WTC11 (cell line): ENCODE results near the gene RPP30. TPM values are rescaled to one million over a fixed set of nuclear protein-coding genes. Genes with fewer than 3 reads are reported as not detected.

Experiments
- ATAC-seq: fragments of 200-7000 bp; cut with Tn5 transposase; 2 replicates; pipeline ENCODE4 v1.10.0; 2021; ENCODE audit warnings: mild to moderate bottlenecking, moderate library complexity
- CTCF ChIA-PET: fragments of 300-600 bp; sonication (Branson Sonifier 250); formaldehyde crosslinking; loops from one replicate; lab custom pipeline; 2021; ENCODE audit warnings: antibody characterized with exemption; lab: Charles Lee
- POLR2A ChIA-PET: fragments of 350-600 bp; sonication (Branson Sonifier 250); formaldehyde crosslinking; loops from one replicate; lab custom pipeline; 2021; ENCODE audit warnings: antibody characterized with exemption; lab: Charles Lee
- DNase-seq: peaks from one replicate; pipeline ENCODE4 v3.0.0; 2021; ENCODE audit warnings: low spot score
- H3K27ac Mint-ChIP-seq: 2 replicates; pipeline ENCODE4 v1.8.0; 2021; ENCODE audit warnings: mixed read lengths
- H3K27me3 Mint-ChIP-seq: 2 replicates; pipeline ENCODE4 v1.8.0; 2021; ENCODE audit warnings: low read depth, mild to moderate bottlenecking, moderate library complexity, mixed read lengths
- H3K36me3 Mint-ChIP-seq: 2 replicates; pipeline ENCODE4 v1.8.0; 2021; ENCODE audit warnings: mixed read lengths
- H3K4me1 Mint-ChIP-seq: 2 replicates; pipeline ENCODE4 v1.8.0; 2022; ENCODE audit warnings: mixed read lengths
- H3K4me3 Mint-ChIP-seq: 2 replicates; pipeline ENCODE4 v1.8.0; 2021; ENCODE audit warnings: mild to moderate bottlenecking, moderate library complexity, mixed read lengths
- H3K9me3 Mint-ChIP-seq: 2 replicates; pipeline ENCODE4 v1.8.0; 2021; ENCODE audit warnings: mixed read lengths
- ATF2 ChIP-seq: sonication (generic); formaldehyde crosslinking; IDR thresholded peaks from 2 replicates; pipeline ENCODE4 v1.8.1; 2022; ENCODE audit warnings: low read depth, missing genetic modification reagents, borderline replicate concordance
- CDX4 ChIP-seq: fragments of 250-450 bp; sonication (Bioruptor Pico); IDR thresholded peaks from 2 replicates; pipeline ENCODE4 v1.9.0; 2021; ENCODE audit warnings: moderate library complexity, mild to moderate bottlenecking, inconsistent platforms, borderline replicate concordance
- GTF2I ChIP-seq: fragments of 250-450 bp; sonication (Bioruptor Pico); conservative IDR thresholded peaks from 2 replicates; pipeline ENCODE4 v1.4.0; 2021; ENCODE audit warnings: mild to moderate bottlenecking
- JAZF1 ChIP-seq: fragments of 250-450 bp; sonication (Bioruptor Pico); IDR thresholded peaks from 2 replicates; pipeline ENCODE4 v1.9.0; 2021; ENCODE audit warnings: moderate library complexity, mild to moderate bottlenecking, inconsistent platforms
- MXD4 ChIP-seq: fragments of 250-450 bp; sonication (Bioruptor Pico); IDR thresholded peaks from 2 replicates; pipeline ENCODE4 v1.8.0; 2021; ENCODE audit warnings: mild to moderate bottlenecking, moderate library complexity, borderline replicate concordance
- NFYB ChIP-seq: sonication (generic); formaldehyde crosslinking; conservative IDR thresholded peaks from 2 replicates; pipeline ENCODE4 v1.8.0; 2022; ENCODE audit warnings: low read depth, missing genetic modification reagents
- NR2C2 ChIP-seq: sonication (generic); formaldehyde crosslinking; IDR thresholded peaks from 2 replicates; pipeline ENCODE4 v1.8.0; 2022; ENCODE audit warnings: mild to moderate bottlenecking, missing genetic modification reagents
- RORB ChIP-seq: fragments of 250-450 bp; sonication (Bioruptor Pico); IDR thresholded peaks from 2 replicates; pipeline ENCODE4 v1.9.0; 2021; ENCODE audit warnings: mild to moderate bottlenecking
- ZNF138 ChIP-seq: sonication (generic); formaldehyde crosslinking; conservative IDR thresholded peaks from 2 replicates; pipeline ENCODE4 v1.8.1; 2022; ENCODE audit warnings: mild to moderate bottlenecking, moderate library complexity, missing genetic modification reagents
- total RNA-seq: library from RNA; stranded (reverse); gene quantifications from 3 replicates; pipeline ENCODE4 v1.2.3, GENCODE V29; 2021
- TF ChIP-seq, protein P1 (sequence below): sonication (generic); formaldehyde crosslinking; IDR thresholded peaks from 2 replicates; pipeline ENCODE4 v1.8.0; 2023; ENCODE audit warnings: mild to moderate bottlenecking, missing genetic modification reagents
- TF ChIP-seq, protein P2 (sequence below): sonication (generic); formaldehyde crosslinking; IDR thresholded peaks from 2 replicates; pipeline ENCODE4 v1.8.0; 2023; ENCODE audit warnings: missing genetic modification reagents, mild to moderate bottlenecking, borderline replicate concordance
- TF ChIP-seq, protein P3 (sequence below): sonication (generic); formaldehyde crosslinking; IDR thresholded peaks from 2 replicates; pipeline ENCODE4 v1.8.1; 2022; ENCODE audit warnings: mild to moderate bottlenecking, missing genetic modification reagents, moderate library complexity, borderline replicate concordance
- TF ChIP-seq, protein P4 (sequence below): sonication (generic); formaldehyde crosslinking; IDR thresholded peaks from 2 replicates; pipeline ENCODE4 v1.8.0; 2022; ENCODE audit warnings: mild to moderate bottlenecking, missing genetic modification reagents

RPP30 gene
- total RNA-seq, 1 experiment from 2014 or later = 56.4 TPM

- TF ChIP-seq, protein P1, sequence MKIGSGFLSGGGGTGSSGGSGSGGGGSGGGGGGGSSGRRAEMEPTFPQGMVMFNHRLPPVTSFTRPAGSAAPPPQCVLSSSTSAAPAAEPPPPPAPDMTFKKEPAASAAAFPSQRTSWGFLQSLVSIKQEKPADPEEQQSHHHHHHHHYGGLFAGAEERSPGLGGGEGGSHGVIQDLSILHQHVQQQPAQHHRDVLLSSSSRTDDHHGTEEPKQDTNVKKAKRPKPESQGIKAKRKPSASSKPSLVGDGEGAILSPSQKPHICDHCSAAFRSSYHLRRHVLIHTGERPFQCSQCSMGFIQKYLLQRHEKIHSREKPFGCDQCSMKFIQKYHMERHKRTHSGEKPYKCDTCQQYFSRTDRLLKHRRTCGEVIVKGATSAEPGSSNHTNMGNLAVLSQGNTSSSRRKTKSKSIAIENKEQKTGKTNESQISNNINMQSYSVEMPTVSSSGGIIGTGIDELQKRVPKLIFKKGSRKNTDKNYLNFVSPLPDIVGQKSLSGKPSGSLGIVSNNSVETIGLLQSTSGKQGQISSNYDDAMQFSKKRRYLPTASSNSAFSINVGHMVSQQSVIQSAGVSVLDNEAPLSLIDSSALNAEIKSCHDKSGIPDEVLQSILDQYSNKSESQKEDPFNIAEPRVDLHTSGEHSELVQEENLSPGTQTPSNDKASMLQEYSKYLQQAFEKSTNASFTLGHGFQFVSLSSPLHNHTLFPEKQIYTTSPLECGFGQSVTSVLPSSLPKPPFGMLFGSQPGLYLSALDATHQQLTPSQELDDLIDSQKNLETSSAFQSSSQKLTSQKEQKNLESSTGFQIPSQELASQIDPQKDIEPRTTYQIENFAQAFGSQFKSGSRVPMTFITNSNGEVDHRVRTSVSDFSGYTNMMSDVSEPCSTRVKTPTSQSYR (CRISPR knock-in tag) = no peak
- TF ChIP-seq NR2C2 (CRISPR knock-in tag) (no peak), JAZF1 (CRISPR knock-in tag) (no peak), ATF2 (no peak)
Measured at GRCh38 chr10:90887555-90887954, 15.8 kb downstream of the RPP30 start (continued).

GRCh38 chr10:90888387-90888786, 16.6 kb downstream of the RPP30 start:
- ATAC-seq (no peak), DNase-seq (no peak)
- Mint-ChIP-seq H3K36me3 (peaks cover 60% of the 10 kb centered on the region), H3K9me3 (no peaks in the 10 kb centered on the region), H3K27ac (no peak overlapping the region), H3K4me1 (no peaks in the 10 kb centered on the region), H3K27me3 (no peaks in the 10 kb centered on the region), H3K4me3 (no peak overlapping the region)
- ChIA-PET POLR2A (no interaction called here), CTCF (interaction anchor here (0.7 to 0.9 kb wide), 2 partner anchors 9 to 660 kb away, joined by 4 to 5 read pairs; no protein-coding TSS in a partner anchor)
- TF ChIP-seq JAZF1 (CRISPR knock-in tag) (no peak), GTF2I (CRISPR knock-in tag) (no peak), MXD4 (CRISPR knock-in tag) (no peak)

DNA sequence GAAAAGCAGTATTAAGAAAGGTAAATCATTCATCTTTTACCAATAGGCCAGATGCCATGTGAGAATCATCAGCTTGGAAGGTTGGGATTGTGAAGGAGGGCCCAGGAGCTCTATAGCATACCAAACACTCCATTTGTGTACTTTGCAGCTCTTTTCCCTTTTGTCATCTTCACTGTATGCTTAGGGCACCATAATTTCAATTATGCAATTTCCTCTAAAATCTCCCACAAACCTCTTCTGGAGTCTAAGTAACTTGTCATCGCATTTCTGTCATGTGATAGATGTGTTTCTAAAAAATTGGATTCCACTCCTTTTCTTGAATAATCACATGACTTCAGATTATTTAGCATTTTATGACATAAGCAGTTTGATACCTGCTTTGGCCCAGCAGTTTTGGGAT, 17.9 kb downstream of the RPP30 start:
- ATAC-seq (no peak), DNase-seq (no peak)
- H3K36me3 Mint-ChIP-seq = peaks cover 62% of the 10 kb centered on the region
- TF ChIP-seq, protein P2, sequence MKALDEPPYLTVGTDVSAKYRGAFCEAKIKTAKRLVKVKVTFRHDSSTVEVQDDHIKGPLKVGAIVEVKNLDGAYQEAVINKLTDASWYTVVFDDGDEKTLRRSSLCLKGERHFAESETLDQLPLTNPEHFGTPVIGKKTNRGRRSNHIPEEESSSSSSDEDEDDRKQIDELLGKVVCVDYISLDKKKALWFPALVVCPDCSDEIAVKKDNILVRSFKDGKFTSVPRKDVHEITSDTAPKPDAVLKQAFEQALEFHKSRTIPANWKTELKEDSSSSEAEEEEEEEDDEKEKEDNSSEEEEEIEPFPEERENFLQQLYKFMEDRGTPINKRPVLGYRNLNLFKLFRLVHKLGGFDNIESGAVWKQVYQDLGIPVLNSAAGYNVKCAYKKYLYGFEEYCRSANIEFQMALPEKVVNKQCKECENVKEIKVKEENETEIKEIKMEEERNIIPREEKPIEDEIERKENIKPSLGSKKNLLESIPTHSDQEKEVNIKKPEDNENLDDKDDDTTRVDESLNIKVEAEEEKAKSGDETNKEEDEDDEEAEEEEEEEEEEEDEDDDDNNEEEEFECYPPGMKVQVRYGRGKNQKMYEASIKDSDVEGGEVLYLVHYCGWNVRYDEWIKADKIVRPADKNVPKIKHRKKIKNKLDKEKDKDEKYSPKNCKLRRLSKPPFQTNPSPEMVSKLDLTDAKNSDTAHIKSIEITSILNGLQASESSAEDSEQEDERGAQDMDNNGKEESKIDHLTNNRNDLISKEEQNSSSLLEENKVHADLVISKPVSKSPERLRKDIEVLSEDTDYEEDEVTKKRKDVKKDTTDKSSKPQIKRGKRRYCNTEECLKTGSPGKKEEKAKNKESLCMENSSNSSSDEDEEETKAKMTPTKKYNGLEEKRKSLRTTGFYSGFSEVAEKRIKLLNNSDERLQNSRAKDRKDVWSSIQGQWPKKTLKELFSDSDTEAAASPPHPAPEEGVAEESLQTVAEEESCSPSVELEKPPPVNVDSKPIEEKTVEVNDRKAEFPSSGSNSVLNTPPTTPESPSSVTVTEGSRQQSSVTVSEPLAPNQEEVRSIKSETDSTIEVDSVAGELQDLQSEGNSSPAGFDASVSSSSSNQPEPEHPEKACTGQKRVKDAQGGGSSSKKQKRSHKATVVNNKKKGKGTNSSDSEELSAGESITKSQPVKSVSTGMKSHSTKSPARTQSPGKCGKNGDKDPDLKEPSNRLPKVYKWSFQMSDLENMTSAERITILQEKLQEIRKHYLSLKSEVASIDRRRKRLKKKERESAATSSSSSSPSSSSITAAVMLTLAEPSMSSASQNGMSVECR = no peak
- no peak for TF ChIP-seq CDX4 (CRISPR knock-in tag)
- TF ChIP-seq, protein P3, sequence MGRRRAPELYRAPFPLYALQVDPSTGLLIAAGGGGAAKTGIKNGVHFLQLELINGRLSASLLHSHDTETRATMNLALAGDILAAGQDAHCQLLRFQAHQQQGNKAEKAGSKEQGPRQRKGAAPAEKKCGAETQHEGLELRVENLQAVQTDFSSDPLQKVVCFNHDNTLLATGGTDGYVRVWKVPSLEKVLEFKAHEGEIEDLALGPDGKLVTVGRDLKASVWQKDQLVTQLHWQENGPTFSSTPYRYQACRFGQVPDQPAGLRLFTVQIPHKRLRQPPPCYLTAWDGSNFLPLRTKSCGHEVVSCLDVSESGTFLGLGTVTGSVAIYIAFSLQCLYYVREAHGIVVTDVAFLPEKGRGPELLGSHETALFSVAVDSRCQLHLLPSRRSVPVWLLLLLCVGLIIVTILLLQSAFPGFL = no peak
- TF ChIP-seq RORB (CRISPR knock-in tag) = no peak
- TF ChIP-seq, protein P4, sequence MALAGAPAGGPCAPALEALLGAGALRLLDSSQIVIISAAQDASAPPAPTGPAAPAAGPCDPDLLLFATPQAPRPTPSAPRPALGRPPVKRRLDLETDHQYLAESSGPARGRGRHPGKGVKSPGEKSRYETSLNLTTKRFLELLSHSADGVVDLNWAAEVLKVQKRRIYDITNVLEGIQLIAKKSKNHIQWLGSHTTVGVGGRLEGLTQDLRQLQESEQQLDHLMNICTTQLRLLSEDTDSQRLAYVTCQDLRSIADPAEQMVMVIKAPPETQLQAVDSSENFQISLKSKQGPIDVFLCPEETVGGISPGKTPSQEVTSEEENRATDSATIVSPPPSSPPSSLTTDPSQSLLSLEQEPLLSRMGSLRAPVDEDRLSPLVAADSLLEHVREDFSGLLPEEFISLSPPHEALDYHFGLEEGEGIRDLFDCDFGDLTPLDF (CRISPR knock-in tag) = no peak
- TF ChIP-seq ZNF138 (CRISPR knock-in tag) = no peak
- TF ChIP-seq NFYB (CRISPR knock-in tag) = no peak
- H3K27me3 Mint-ChIP-seq = no peaks in the 10 kb centered on the region
- no peak overlapping the region for H3K27ac Mint-ChIP-seq
- no peaks in the 10 kb centered on the region for H3K4me1 Mint-ChIP-seq
- H3K4me3 Mint-ChIP-seq = no peak overlapping the region
- ChIA-PET CTCF (interaction anchor here (1.9 kb wide), 1 partner anchor 9 kb away, joined by 5 read pairs; no protein-coding TSS in a partner anchor), POLR2A (no interaction called here)
- H3K9me3 Mint-ChIP-seq = no peaks in the 10 kb centered on the region
